Nephron progenitor cell (in vitro differentiated cells): Measurements from ENCODE around the gene NR6A1.
"Not testable (repeated sequence)": the region's sequence is repeated elsewhere in the genome, so short reads cannot be mapped to it uniquely, and the experiment has no call there.

Experiments used
- DNase-seq: peaks from one replicate; pipeline ENCODE4 v3.0.0; 2021
- H3K27ac Mint-ChIP-seq: 2 replicates; pipeline ENCODE4 v1.8.0; 2021; ENCODE audit warnings: mild to moderate bottlenecking, moderate library complexity, mixed read lengths
- H3K27me3 Mint-ChIP-seq: 2 replicates; pipeline ENCODE4 v1.8.0; 2021; ENCODE audit warnings: mild to moderate bottlenecking, low read depth, mixed read lengths; ENCODE audit not compliant: poor library complexity
- H3K36me3 Mint-ChIP-seq: 2 replicates; pipeline ENCODE4 v1.8.0; 2021; ENCODE audit warnings: low read depth, mixed read lengths
- H3K4me1 Mint-ChIP-seq: 2 replicates; pipeline ENCODE4 v1.8.0; 2021; ENCODE audit warnings: mixed read lengths
- H3K4me3 Mint-ChIP-seq: 2 replicates; pipeline ENCODE4 v1.8.0; 2021; ENCODE audit warnings: mild to moderate bottlenecking, moderate library complexity, mixed read lengths
- H3K9me3 Mint-ChIP-seq: 2 replicates; pipeline ENCODE4 v1.8.0; 2021; ENCODE audit warnings: mild to moderate bottlenecking, moderate library complexity, mixed read lengths
- CTCF ChIP-seq: fragments of 200-600 bp; sonication (generic); IDR thresholded peaks from 2 replicates; pipeline ENCODE4 v1.5.0; 2021; ENCODE audit warnings: antibody characterized with exemption

The NR6A1 gene

GRCh38 chr9:124741149-124741548 lies 30.0 kb downstream of the NR6A1 start:
- no peak for TF ChIP-seq CTCF
- Mint-ChIP-seq H3K36me3 (peaks cover 42% of the 10 kb centered on the region), H3K27me3 (no peaks in the 10 kb centered on the region), H3K4me1 (peaks cover 5% of the 10 kb centered on the region), H3K27ac (no peak overlapping the region), H3K9me3 (peaks cover 4% of the 10 kb centered on the region), H3K4me3 (no peak overlapping the region)
- DNase-seq = no peak

GRCh38 chr9:124739360-124739759 lies 31.8 kb downstream of the NR6A1 start:
- Mint-ChIP-seq H3K4me3 (no peak overlapping the region), H3K36me3 (peaks cover 47% of the 10 kb centered on the region), H3K4me1 (peaks cover 17% of the 10 kb centered on the region), H3K9me3 (peaks cover 4% of the 10 kb centered on the region), H3K27ac (no peak overlapping the region), H3K27me3 (no peaks in the 10 kb centered on the region)
- no peak for DNase-seq
- no peak for TF ChIP-seq CTCF

- H3K4me1 Mint-ChIP-seq = peaks cover 23% of the 10 kb centered on the region
- H3K36me3 Mint-ChIP-seq = peaks cover 55% of the 10 kb centered on the region
- H3K27ac Mint-ChIP-seq = not testable (repeated sequence)
Observed at GRCh38 chr9:124738075-124738474, 33.0 kb downstream of the NR6A1 start.

GRCh38 chr9:124735121-124735520 lies 36.0 kb downstream of the NR6A1 start:
- no peak overlapping the region for H3K27ac Mint-ChIP-seq
- peaks cover 19% of the 10 kb centered on the region for H3K4me1 Mint-ChIP-seq
- H3K27me3 Mint-ChIP-seq = peaks cover 4% of the 10 kb centered on the region
- DNase-seq = no peak
- no peak for TF ChIP-seq CTCF
- H3K4me3 Mint-ChIP-seq = no peak overlapping the region
- peaks cover 3% of the 10 kb centered on the region for H3K9me3 Mint-ChIP-seq
- H3K36me3 Mint-ChIP-seq = peaks cover 64% of the 10 kb centered on the region

More at GRCh38 chr9:124738075-124738474, 33.0 kb downstream of the NR6A1 start:
- H3K27me3 Mint-ChIP-seq, H3K4me3 Mint-ChIP-seq, DNase-seq, H3K9me3 Mint-ChIP-seq: not testable (repeated sequence)

GRCh38 chr9:124734741-124735083 lies 36.4 kb downstream of the NR6A1 start:
- not testable (repeated sequence) for H3K27ac Mint-ChIP-seq

GRCh38 chr9:124733964-124734740 lies 37.0 kb downstream of the NR6A1 start:
- Mint-ChIP-seq H3K4me3 (no peak overlapping the region), H3K27ac (peak overlapping the region; percentile 91), H3K27me3 (peaks cover 4% of the 10 kb centered on the region), H3K4me1 (peaks cover 19% of the 10 kb centered on the region), H3K36me3 (peaks cover 59% of the 10 kb centered on the region), H3K9me3 (no peaks in the 10 kb centered on the region)
- no peak for TF ChIP-seq CTCF
- no peak for DNase-seq

More at GRCh38 chr9:124734741-124735083, 36.4 kb downstream of the NR6A1 start:
- not testable (repeated sequence) for H3K4me3 Mint-ChIP-seq, DNase-seq, H3K27me3 Mint-ChIP-seq, H3K9me3 Mint-ChIP-seq
- peaks cover 19% of the 10 kb centered on the region for H3K4me1 Mint-ChIP-seq
- H3K36me3 Mint-ChIP-seq = peaks cover 62% of the 10 kb centered on the region

- Mint-ChIP-seq H3K27ac (peak overlapping the region; percentile 72), H3K36me3 (peaks cover 50% of the 10 kb centered on the region), H3K4me3 (no peak overlapping the region), H3K9me3 (no peaks in the 10 kb centered on the region), H3K27me3 (peaks cover 4% of the 10 kb centered on the region), H3K4me1 (peaks cover 20% of the 10 kb centered on the region)
- TF ChIP-seq CTCF = no peak
- DNase-seq = no peak
Observed at GRCh38 chr9:124730772-124731171, 40.3 kb downstream of the NR6A1 start.
